SKM-1 (cell line): ENCODE results near the gene CCDC106.
A peak's percentile ranks its signal among the peaks of the same experiment; 100 is the strongest.

ENCODE experiments used
- DNase-seq: peaks from one replicate; lab custom pipeline; 2025; ENCODE audit not compliant: unreplicated experiment; lab: John Stamatoyannopoulos, UW

Gene CCDC106

GRCh38 chr19:55647732-55648584 is at the start of gene CCDC106:
Gene CCDC106, plus strand, starts transcription at chr19:55648212. Its CDS starts 835 bp downstream, at chr19:55649047.
- DNase-seq, result no peak

DNA sequence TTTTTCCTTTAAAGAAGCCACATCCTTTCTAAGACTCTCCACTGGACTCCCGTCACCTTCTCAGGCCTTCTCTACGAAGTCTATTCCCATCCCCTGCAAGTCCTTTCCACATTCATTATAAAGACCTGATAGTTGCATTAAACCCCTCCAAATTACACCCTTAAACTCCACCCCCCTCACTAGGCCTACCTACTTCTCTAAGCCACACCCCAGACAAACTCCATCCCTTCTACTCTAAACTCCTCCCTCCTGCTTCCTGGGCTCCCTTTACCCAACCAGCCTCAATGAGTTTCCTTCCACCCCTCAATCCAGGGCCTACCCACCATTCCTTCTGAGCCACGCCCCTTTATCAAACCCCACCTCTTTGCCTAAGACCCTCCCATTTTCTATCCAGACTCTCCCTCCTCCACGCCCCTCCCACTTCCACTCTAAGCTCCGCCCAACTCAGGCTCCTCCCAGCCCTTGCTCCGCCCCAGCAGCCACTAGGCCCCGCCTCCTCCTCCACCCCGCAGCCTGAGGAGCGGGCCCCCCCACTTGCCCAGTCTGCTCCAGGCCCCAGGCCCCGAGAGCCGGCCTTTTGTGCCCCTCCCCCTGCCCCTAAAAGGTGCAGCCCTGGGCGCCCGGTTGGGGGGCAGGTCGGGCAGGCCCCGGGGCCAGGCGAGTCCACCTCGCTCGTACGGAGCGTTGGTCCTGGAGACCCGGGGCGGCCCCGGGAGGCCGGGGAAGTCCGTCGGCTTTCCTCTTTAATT is 49.1 kb upstream of the CCDC106 start:
- peak; percentile 47 for DNase-seq

- DNase-seq, result peak; percentile 63
Observed at GRCh38 chr19:55599468-55599841, 48.6 kb upstream of the CCDC106 start, which contains the start of gene FIZ1. Gene FIZ1, minus strand, starts transcription at chr19:55599517. Its CDS starts 1,652 bp downstream, at chr19:55597865.

- no peak for DNase-seq
Observed at GRCh38 chr19:55599842-55600661, 48.0 kb upstream of the CCDC106 start, which contains the start of gene ZNF524. Gene ZNF524, plus strand, starts transcription at chr19:55600288. Its CDS starts 1,825 bp downstream, at chr19:55602113.

DNA sequence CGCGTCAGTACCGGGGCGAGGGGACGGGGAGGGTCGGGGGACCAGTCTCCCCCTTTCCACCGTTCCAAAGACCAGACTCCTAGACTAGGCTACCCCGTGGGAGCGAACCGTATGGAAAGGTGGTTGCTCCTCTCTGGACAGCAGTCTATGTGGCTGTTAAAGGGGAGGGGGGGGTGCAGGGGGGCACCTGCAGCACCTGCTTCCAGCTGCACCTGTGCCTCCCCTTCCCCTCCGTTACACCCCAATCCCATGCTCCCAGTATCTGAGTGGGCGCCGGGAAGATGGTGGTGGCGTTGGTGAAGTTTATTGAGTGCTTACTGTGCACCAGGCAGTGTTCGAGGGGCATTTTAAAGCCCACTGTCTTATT is 47.4 kb upstream of the CCDC106 start:
- no peak for DNase-seq

DNA sequence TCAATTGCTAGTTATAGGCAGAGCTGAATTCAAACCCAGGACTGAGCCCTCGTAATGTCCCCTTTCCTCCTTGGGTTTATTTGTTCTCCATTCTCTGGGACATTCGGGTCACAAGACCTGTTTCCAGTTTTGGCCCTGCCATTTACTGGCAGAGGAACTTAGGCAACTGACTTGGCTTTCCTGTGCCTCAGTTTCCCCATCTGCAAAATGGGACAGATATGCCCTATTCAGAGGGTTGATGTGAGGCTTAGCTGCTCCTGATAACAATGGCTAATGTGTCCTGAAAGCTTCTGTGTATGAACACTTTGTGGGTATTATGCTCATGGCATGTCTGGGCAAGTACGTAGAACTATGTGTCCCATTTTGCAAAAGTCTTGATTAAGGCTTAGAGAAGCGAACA is 46.9 kb upstream of the CCDC106 start:
- no peak for DNase-seq

GRCh38 chr19:55602104-55603001 is 45.7 kb upstream of the CCDC106 start:
- DNase-seq, result no peak

- no peak for DNase-seq
Observed at GRCh38 chr19:55603115-55603514, 44.9 kb upstream of the CCDC106 start.

DNA sequence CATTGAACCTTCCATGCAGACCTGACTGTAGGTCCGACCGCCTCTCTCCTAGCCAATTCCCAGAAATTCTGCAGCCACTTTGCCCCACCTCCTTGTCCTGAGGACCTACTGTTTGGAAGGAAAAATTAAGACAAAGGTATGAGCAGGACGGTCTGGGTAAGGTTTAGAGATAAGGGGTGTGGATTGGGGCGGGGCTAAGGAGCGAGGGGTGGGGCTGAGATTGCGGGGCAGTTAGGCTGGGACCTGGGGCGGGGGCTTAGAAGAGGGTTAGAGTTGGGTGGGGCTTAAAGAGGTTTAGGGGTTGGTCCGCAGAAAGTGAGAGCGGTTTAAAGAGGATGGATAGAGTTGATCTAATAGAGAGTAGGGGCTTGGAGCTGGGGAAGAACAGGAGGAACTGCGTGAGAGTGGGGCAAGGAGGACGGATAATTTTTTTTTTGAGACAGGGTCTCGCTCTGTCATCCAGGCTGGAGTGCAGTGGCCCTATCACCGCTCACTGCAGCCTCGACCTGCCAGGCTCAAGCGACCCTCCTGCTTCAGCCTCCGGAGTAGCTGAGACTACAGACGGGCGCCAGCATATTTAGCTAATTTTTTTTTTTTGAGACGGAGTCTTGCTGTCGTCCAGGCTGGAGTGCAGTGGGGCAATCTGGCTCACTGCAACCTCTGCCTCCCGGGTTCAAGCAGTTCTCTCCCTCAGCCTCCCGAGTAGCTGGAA is 44.3 kb upstream of the CCDC106 start:
- no peak for DNase-seq

GRCh38 chr19:55605207-55605636 is 42.8 kb upstream of the CCDC106 start:
- peak; percentile 61 for DNase-seq

DNA sequence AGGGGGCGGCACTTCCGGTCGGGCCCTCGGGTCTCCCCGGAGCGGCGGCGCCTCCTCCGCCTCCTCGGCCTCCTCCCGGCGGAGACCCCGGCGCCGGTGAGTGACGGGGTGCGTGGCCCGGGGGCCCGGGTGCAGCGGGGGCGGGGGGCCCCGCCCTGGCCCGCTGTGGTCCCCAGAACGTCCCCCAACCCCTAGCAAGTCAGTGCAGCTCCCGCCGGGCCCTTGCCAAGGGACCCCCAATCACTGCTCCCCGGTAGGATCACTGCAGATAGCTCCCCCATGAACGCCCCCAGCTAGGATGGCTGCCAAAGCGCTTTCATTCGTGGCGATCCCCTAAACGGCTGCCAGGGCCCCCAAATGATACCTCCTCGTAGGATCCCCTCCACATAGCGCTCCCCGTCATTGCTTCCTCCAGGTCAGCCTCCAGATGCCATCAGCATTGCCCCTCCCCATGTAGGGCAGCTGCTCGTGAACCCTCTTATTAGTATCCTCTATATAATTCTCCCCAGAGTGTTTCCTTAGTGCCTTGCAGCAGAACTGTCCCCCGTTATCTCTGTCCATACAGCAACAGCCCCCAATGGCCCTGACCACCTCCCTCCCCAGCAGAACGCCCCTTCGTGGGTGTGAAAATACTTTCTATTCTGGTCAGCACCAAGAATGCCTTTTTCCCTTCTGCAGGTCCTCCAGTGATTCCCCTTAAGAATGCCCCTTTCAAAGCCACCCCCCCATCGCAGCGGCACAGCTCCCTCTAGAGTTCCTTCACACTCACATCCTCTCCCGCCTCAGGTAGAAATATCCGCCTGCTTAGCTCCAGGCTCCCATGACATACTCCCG is 42.2 kb upstream of the CCDC106 start, which contains the start of gene ZNF865:
Gene ZNF865, plus strand, starts transcription at position 11 of the 834 bp plus-strand sequence. CDS start 7,972 bp downstream, outside the sequence.
- peak; percentile 23 for DNase-seq

DNA sequence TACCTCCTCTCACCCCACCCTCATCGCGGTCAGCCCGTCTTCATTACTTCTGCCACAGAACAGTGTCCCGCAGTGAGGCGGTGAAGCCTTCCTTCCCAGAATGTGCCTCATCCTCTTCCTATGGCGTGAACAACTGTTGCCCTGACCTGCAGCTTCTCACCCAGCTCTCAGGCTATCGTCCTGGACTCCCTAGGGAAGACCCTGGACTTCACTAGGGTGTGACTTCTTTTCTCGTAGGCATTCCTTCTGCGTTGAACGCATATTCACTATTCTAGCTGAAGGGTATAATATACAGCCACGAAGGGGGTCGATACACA is 41.6 kb upstream of the CCDC106 start:
- no peak for DNase-seq

- DNase-seq, result no peak
Observed at GRCh38 chr19:55606817-55607216, 41.2 kb upstream of the CCDC106 start.

- DNase-seq, result no peak
Observed at GRCh38 chr19:55609326-55609725, 38.7 kb upstream of the CCDC106 start.

- DNase-seq, result no peak
Observed at GRCh38 chr19:55611300-55611982, 36.6 kb upstream of the CCDC106 start.

DNA sequence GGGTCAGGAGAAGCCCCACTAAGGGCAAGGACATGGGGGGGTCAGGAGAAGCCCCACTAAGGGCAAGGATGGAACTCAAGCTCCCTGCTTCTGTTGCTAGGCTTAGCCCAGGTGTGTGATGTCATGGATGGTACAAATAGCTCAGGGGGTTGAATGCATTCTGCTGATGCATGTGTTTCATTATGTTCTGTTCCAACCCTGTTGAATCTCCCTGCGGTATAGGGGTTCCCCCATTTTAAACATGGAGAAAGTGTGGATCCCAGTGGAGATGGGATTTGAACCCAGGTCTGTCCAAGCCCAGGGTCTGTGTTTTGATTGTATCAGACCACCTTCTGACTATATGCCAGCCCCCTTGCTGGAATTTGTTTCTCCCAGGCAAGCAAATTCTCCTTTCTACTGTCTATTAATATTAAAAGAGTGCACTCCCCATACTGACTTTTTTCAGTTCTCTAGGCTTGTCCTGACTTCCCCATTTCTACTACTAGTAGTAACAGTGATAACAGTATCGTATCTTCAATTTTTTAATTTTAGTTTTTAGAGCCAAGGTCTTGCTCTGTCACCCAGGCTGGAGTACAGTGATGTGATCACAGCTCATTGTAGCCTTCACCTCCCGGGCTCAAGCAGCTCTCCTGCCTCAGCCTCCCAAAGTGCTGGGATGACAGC is 35.9 kb upstream of the CCDC106 start:
- DNase-seq, result no peak

DNA sequence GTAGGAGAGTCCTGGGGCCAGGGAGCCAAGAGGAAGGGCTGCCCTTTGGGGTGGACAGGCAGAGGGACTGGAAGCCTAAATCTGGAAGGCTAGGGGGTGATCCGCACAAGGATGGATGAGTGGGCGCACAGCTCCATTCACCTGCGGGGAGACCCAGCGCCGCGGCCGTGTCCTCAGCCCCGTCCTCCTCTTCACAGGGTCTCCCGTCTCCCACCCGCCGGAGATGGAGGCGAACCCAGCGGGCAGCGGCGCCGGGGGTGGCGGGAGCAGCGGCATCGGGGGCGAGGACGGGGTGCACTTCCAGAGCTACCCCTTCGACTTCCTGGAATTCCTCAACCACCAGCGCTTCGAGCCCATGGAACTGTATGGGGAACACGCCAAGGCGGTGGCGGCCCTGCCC is 34.6 kb upstream of the CCDC106 start:
- no peak for DNase-seq
